AG09309 (cell line): Measurements from ENCODE around the gene CFAP57.

Experiments used
- DNase-seq: peaks from one replicate; pipeline ENCODE4 v3.0.0-alpha.2; 2010; ENCODE audit warnings: low read depth
- H3K4me3 ChIP-seq: 2 replicates; pipeline ENCODE4 v1.5.1; 2011; ENCODE audit warnings: mild to moderate bottlenecking, low read depth, low read length, moderate library complexity; ENCODE audit not compliant: control insufficient read depth
- CTCF ChIP-seq: IDR thresholded peaks from 2 replicates; pipeline ENCODE4 v1.5.1; 2011; ENCODE audit warnings: mild to moderate bottlenecking, low read depth, low read length, inconsistent platforms; ENCODE audit not compliant: insufficient read depth, control insufficient read depth; ENCODE audit errors: missing control alignments

Gene CFAP57

GRCh38 chr1:43147625-43148327, 24.4 kb upstream of the CFAP57 start:
- no peak for DNase-seq
- H3K4me3 ChIP-seq, result peak overlapping the region; percentile 53
- no peak for TF ChIP-seq CTCF

- no peak for TF ChIP-seq CTCF
- DNase-seq, result no peak
- H3K4me3 ChIP-seq, result no peak overlapping the region
These were observed 22.2 kb upstream of the CFAP57 start for GRCh38 chr1:43149889-43150288.

- no peak for DNase-seq
- H3K4me3 ChIP-seq, result no peak overlapping the region
- TF ChIP-seq CTCF, result no peak
These were observed 19.3 kb upstream of the CFAP57 start for GRCh38 chr1:43152866-43153265.

GRCh38 chr1:43153443-43153842, 18.7 kb upstream of the CFAP57 start:
- TF ChIP-seq CTCF, result no peak
- H3K4me3 ChIP-seq, result no peak overlapping the region
- DNase-seq, result no peak

- no peak for DNase-seq
- TF ChIP-seq CTCF, result no peak
- H3K4me3 ChIP-seq, result no peak overlapping the region
These were observed 16.1 kb upstream of the CFAP57 start for GRCh38 chr1:43156026-43156425.

GRCh38 chr1:43165162-43165561, 7.0 kb upstream of the CFAP57 start:
- no peak overlapping the region for H3K4me3 ChIP-seq
- no peak for TF ChIP-seq CTCF
- no peak for DNase-seq
